HG03442 (cell line): Measurements from ENCODE around the gene ARL16.

Experiments
- ATAC-seq: cut with Tn5 transposase; IDR thresholded peaks from one replicate; pipeline ENCODE4 v1.9.1; 2021; ENCODE audit warnings: mild to moderate bottlenecking, moderate library complexity; ENCODE audit not compliant: unreplicated experiment

The ARL16 gene

GRCh38 chr17:81647640-81648012 lies 36.0 kb downstream of the ARL16 start:
- no peak for ATAC-seq

GRCh38 chr17:81646869-81647600 lies 36.6 kb downstream of the ARL16 start:
- ATAC-seq: no peak

GRCh38 chr17:81644976-81645952 lies 38.3 kb downstream of the ARL16 start:
- no peak for ATAC-seq

- no peak for ATAC-seq
Observed at GRCh38 chr17:81644496-81644895, 39.1 kb downstream of the ARL16 start.

- ATAC-seq: no peak
Observed at GRCh38 chr17:81641825-81642489, 41.6 kb downstream of the ARL16 start.

GRCh38 chr17:81640011-81640410 lies 43.6 kb downstream of the ARL16 start:
- no peak for ATAC-seq

GRCh38 chr17:81638683-81639082 lies 44.9 kb downstream of the ARL16 start:
- ATAC-seq: no peak

GRCh38 chr17:81636505-81637288 lies 46.9 kb downstream of the ARL16 start, which contains the start of the genes NPLOC4 and TSPAN10:
NPLOC4 (minus strand) TSS chr17:81637112; CDS start chr17:81636930, 182 bp downstream.
TSPAN10 (plus strand) TSS chr17:81637196; CDS start chr17:81642413, 5,217 bp downstream.
- peak; percentile 86 for ATAC-seq

- no peak for ATAC-seq
Observed at GRCh38 chr17:81635973-81636504, 47.6 kb downstream of the ARL16 start.

- ATAC-seq: no peak
Observed at GRCh38 chr17:81635431-81635830, 48.2 kb downstream of the ARL16 start.

- ATAC-seq: no peak
Observed at GRCh38 chr17:81631482-81631881, 52.1 kb downstream of the ARL16 start.
